Spleen (tissue), 7 donors: ENCODE data around the gene TSPAN9.

ENCODE experiments used
- CTCF ChIP-seq, 11 experiments: fragments of 200-600 bp in 7 of 11; fragments of 450-650 bp in 4 of 11; sonication (generic) in 4 of 11; IDR thresholded peaks in 8 of 11; conservative IDR thresholded peaks in 3 of 11; 1 replicate in 7 of 11; 2 replicates in 4 of 11; pipeline versions ENCODE4 v1.4.0 to v1.8.0; 2016 to 2021; ENCODE audit warnings: antibody characterized with exemption in 11 of 11, inconsistent platforms in 4 of 11, mild to moderate bottlenecking in 1 of 11
- POLR2A ChIP-seq, 3 donors: fragments of 450-650 bp; IDR thresholded peaks; one replicate each; pipeline ENCODE4 v1.5.1; 2017; ENCODE audit warnings: antibody characterized with exemption in 3 of 3, mild to moderate bottlenecking in 1 of 3
- donor health status: DM: no; HTN: no; CAD: no; lungs with moderate emphysema.
- donor health status: DM: no; HTN: no; CAD: no.
- donor health status: DM: no; HTN: no; CAD: no.

GRCh38 chr12:3119756-3120601 is 42.8 kb downstream of the TSPAN9 start:
- no peak for TF ChIP-seq CTCF (IDR thresholded peaks at IDR 0.05 in 8 of 11, conservative IDR thresholded peaks at IDR 0.05 in 3 of 11)
- TF ChIP-seq POLR2A (IDR thresholded peaks at IDR 0.05): no peak
